ENCODE data around the gene NR1H4.
"Not testable (repeated sequence)": the region's sequence is repeated elsewhere in the genome, so short reads cannot be mapped to it uniquely, and the experiment has no call there.

The NR1H4 gene

DNA sequence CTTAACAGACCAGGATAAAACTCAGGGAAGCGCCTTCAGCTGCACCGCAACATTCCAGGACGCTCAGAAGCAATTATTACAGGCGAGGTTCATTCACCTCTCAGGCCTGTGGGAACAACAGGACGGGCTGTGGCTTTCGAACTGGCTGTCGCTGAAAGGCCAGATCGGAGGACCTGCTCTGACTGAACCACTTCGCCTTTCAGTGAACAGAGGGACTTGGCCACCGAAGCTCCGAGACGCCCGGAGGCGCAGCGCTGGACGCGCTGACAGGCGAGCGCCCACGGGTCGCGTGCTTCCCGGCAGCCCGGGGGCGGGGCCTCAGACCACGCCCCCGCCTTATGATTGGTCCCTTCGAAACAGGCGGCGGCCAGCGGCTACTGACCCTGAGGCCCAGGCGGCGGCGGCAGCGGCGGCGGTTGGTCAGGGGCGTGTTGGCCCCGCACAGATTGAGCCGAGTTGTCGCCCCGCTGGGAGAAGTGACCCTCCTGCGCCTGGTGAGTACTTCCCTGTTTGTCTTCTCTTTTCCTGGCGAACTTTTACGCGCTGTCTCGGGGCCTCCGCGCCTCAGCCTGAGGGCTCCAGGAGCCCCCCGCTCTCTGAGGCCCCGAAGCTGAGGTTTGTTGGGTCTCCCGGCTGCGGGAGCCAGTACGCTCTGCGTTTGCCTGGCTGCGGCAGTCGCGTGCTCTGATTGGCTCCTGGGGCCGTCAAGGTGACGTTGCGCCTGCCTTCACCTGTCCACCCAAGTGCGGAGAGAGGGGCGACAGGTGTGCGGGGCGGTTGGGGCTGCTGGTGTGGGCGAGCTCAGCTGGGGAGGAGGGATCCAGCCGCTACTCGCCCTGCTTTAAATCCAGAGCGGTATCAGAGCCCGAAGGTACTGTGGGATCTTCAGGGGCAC, 99.9 kb downstream of the NR1H4 start, which contains the start of gene GAS2L3:
Gene GAS2L3 (plus strand): TSS at position 393 of the 895 bp plus-strand sequence. CDS start 21,221 bp downstream, outside the sequence.
- DNase-seq = peak in 2 of 6 experiments; percentile 4 to 38

- DNase-seq = no peak
These were observed 100.8 kb downstream of the NR1H4 start for GRCh38 chr12:100574187-100575074.

GRCh38 chr12:100576331-100577036, 102.8 kb downstream of the NR1H4 start:
- no peak for DNase-seq

GRCh38 chr12:100578923-100579322, 105.3 kb downstream of the NR1H4 start:
- DNase-seq = no peak

DNA sequence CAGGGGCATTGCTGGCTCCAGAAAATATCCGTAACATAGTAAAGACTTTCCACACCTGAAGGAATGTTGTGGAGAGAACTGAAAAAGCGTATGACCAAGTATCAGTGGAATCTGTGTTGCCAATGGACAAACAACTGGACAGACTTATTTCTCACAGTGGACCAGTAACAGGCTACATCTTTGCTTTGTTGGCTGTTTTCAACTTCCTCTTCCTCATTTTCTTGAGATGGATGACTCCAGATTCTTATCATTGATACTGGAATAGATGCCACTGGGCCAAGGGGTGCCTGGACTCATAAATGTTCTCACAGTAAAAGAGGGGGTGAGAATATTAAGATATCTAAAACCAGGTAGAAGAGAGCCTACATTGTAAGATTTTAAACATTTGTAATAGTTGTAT, 106.2 kb downstream of the NR1H4 start:
- no peak for DNase-seq

DNA sequence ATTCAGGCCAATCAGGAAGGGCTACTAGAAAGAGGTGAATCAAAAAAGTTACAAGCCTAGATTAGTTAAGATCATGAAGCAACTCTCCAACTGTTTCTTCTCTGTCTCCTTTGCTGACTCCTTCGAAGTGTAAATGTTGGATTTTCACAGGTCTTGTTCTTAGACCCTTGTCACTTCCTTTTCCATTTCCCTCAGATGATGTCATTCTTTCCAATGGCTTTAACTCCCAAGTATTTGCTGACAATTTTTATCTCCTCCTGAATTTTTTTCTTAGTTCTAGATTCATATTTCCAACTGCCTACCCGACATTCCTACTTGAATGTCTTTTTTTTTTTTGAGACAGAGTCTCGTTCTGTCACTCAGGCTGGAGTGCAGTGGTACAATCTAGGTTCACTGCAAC, 110.6 kb downstream of the NR1H4 start:
- DNase-seq = no peak

- DNase-seq = no peak
These were observed 118.3 kb downstream of the NR1H4 start for GRCh38 chr12:100591979-100592378.

DNA sequence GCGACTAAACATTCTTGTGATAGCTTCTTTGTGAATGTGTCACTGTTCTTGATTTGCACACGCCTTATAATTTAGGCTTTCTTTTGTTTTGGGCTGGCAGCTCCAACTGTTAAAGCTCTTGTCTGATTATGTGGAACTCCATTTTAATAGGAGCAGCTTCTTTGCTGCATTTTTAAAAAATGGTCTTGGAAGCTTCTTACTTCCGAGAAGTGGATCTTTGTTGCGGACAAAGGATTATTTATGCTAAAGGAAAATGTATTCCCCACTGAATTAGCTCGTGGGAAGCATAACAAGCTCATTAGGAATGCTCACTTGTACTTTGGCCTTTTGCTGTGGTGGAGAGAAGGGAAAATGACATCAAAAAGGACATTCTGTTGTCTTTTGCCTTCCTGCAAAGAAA, 119.8 kb downstream of the NR1H4 start:
- no peak for DNase-seq

GRCh38 chr12:100601626-100602025, 128.0 kb downstream of the NR1H4 start:
- no peak for DNase-seq

DNA sequence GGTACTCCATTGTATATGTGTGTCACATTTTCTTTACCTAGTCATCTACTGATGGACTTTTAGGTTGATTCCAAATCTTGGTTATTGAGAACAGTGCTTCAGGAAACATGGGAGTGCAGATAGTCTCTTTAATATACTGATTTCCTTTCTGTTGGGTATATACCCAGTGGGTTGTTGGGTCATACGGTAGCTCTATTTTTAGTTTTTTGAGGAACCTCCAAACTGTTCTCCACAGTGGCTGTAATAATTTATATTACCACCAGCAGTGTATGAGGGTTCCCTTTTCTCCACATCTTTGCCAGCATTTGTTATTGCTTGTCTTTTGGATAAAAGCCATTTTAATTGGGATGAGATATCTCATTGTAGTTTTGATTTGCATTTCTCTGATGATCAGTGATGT, 129.3 kb downstream of the NR1H4 start:
- DNase-seq = not testable (repeated sequence)

GRCh38 chr12:100608776-100609175, 135.1 kb downstream of the NR1H4 start:
- DNase-seq = no peak

GRCh38 chr12:100610666-100611430, 137.2 kb downstream of the NR1H4 start:
- DNase-seq = no peak

GRCh38 chr12:100612606-100613005, 138.9 kb downstream of the NR1H4 start:
- DNase-seq = no peak

Measured in stimulated activated naive CD4-positive, alpha-beta T cell (primary cell).